Measurements from ENCODE around the gene TNXB.
"Not testable (repeated sequence)": the region's sequence is repeated elsewhere in the genome, so short reads cannot be mapped to it uniquely, and the experiment has no call there.

The TNXB gene

GRCh38 chr6:32003301-32003700 lies 105.8 kb downstream of the TNXB start:
- not testable (repeated sequence) for H3F3A ChIP-seq (ENCODE audit: insufficient read depth, low read length); H3K9me3 ChIP-seq (ENCODE audit: low read length); H3K27ac ChIP-seq (ENCODE audit: low read depth, low read length, poor library complexity, severe bottlenecking); H3K79me2 ChIP-seq (ENCODE audit: insufficient read depth, low read length); H3K4me2 ChIP-seq (ENCODE audit: low read length); H4K20me1 ChIP-seq (ENCODE audit: insufficient read depth, low read length); H3K36me3 ChIP-seq (ENCODE audit: insufficient read depth, low read length); H3K4me3 ChIP-seq (ENCODE audit: low read depth, low read length, poor library complexity, severe bottlenecking); H3K27me3 ChIP-seq (ENCODE audit: insufficient read depth, low read length); H3K9ac ChIP-seq (ENCODE audit: low read length); H3K4me1 ChIP-seq (ENCODE audit: insufficient read depth, low read length, severe bottlenecking); H2AFZ ChIP-seq (ENCODE audit: low read length); H3K9me2 ChIP-seq (ENCODE audit: low read depth, low read length)

GRCh38 chr6:32002546-32003268 lies 106.4 kb downstream of the TNXB start:
- not testable (repeated sequence) for H3K79me2 ChIP-seq (ENCODE audit: insufficient read depth, low read length); H3K4me2 ChIP-seq (ENCODE audit: low read length); H3K36me3 ChIP-seq (ENCODE audit: insufficient read depth, low read length); H3K9ac ChIP-seq (ENCODE audit: low read length); H3K9me2 ChIP-seq (ENCODE audit: low read depth, low read length); H3K9me3 ChIP-seq (ENCODE audit: low read length); H3K27me3 ChIP-seq (ENCODE audit: insufficient read depth, low read length); H3K4me1 ChIP-seq (ENCODE audit: insufficient read depth, low read length, severe bottlenecking); H3F3A ChIP-seq (ENCODE audit: insufficient read depth, low read length); H3K4me3 ChIP-seq (ENCODE audit: low read depth, low read length, poor library complexity, severe bottlenecking); H3K27ac ChIP-seq (ENCODE audit: low read depth, low read length, poor library complexity, severe bottlenecking); H4K20me1 ChIP-seq (ENCODE audit: insufficient read depth, low read length); H2AFZ ChIP-seq (ENCODE audit: low read length)

DNA sequence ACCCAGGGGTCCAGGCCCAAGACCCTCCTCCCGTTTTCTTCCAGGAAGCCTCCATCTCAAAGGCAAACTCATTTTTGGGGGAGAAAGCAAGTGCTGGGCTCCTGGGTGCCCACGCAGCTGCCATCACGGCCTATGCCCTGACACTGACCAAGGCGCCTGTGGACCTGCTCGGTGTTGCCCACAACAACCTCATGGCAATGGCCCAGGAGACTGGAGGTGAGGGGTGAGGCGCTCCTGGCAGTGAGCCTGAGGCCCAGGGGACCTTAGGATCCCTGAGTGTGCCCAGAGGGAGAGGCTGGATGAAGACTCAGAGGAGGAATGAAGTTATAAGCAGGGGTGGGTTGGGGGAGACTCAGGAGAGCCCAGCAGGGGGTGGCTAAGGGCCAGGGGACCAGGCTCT lies 112.8 kb downstream of the TNXB start:
- H4K20me1 ChIP-seq (ENCODE audit: insufficient read depth, low read length); H3K27me3 ChIP-seq (ENCODE audit: insufficient read depth, low read length); H3K9me2 ChIP-seq (ENCODE audit: low read depth, low read length); H3K36me3 ChIP-seq (ENCODE audit: insufficient read depth, low read length); H3K9me3 ChIP-seq (ENCODE audit: low read length); H3K4me2 ChIP-seq (ENCODE audit: low read length); H2AFZ ChIP-seq (ENCODE audit: low read length); H3F3A ChIP-seq (ENCODE audit: insufficient read depth, low read length); H3K27ac ChIP-seq (ENCODE audit: low read depth, low read length, poor library complexity, severe bottlenecking); H3K4me3 ChIP-seq (ENCODE audit: low read depth, low read length, poor library complexity, severe bottlenecking); H3K9ac ChIP-seq (ENCODE audit: low read length); H3K4me1 ChIP-seq (ENCODE audit: insufficient read depth, low read length, severe bottlenecking); H3K79me2 ChIP-seq (ENCODE audit: insufficient read depth, low read length): not testable (repeated sequence)

DNA sequence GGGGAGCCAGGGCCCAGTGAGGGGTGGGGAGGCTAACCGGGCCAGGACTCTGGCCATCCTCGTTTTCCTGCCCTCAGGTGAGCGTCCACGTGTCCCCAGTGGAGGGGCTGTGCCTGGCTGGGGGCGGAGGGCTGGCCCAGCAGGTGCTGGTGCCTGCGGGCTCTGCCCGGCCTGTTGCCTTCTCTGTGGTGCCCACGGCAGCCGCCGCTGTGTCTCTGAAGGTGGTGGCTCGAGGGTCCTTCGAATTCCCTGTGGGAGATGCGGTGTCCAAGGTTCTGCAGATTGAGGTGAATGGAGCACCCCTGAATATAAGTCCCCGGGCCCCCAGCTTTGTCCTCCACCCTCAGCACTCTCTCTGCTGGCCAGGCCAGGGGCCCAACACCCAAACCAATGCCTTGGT lies 114.7 kb downstream of the TNXB start:
- H4K20me1 ChIP-seq (ENCODE audit: insufficient read depth, low read length); H3K4me1 ChIP-seq (ENCODE audit: insufficient read depth, low read length, severe bottlenecking); H3K9ac ChIP-seq (ENCODE audit: low read length); H3K4me3 ChIP-seq (ENCODE audit: low read depth, low read length, poor library complexity, severe bottlenecking); H3K27me3 ChIP-seq (ENCODE audit: insufficient read depth, low read length); H3K9me3 ChIP-seq (ENCODE audit: low read length); H3K27ac ChIP-seq (ENCODE audit: low read depth, low read length, poor library complexity, severe bottlenecking); H3F3A ChIP-seq (ENCODE audit: insufficient read depth, low read length); H3K36me3 ChIP-seq (ENCODE audit: insufficient read depth, low read length); H3K9me2 ChIP-seq (ENCODE audit: low read depth, low read length); H2AFZ ChIP-seq (ENCODE audit: low read length); H3K4me2 ChIP-seq (ENCODE audit: low read length); H3K79me2 ChIP-seq (ENCODE audit: insufficient read depth, low read length): not testable (repeated sequence)
